ENCODE results near the gene CD4.
"Not testable (repeated sequence)": the region's sequence is repeated elsewhere in the genome, so short reads cannot be mapped to it uniquely, and the experiment has no call there.

Gene CD4

GRCh38 chr12:6869049-6870021 lies 80.0 kb downstream of the CD4 start:
- FAIRE-seq = no peak

GRCh38 chr12:6870304-6870703 lies 81.0 kb downstream of the CD4 start:
- not testable (repeated sequence) for FAIRE-seq

Data from endometrium (tissue), 2 donors.